SK-N-SH treated with all-trans-retinoic acid at 6 μM for 48 hours (cell line): Measurements from ENCODE around the gene BTBD19.
"Not testable (repeated sequence)": the region's sequence is repeated elsewhere in the genome, so short reads cannot be mapped to it uniquely, and the experiment has no call there.

Source experiments
- ATAC-seq: fragments of 200-7000 bp; cut with Tn5 transposase; 3 replicates; pipeline ENCODE4 v1.9.1; 2020; ENCODE audit warnings: mild to moderate bottlenecking, moderate library complexity
- ARNTL ChIP-seq: fragments of 450-650 bp; formaldehyde crosslinking; IDR thresholded peaks from 2 replicates; pipeline ENCODE4 v1.5.0; 2020; ENCODE audit warnings: low read depth, mild to moderate bottlenecking, moderate library complexity, borderline replicate concordance
- BACH2 ChIP-seq: fragments of 250-450 bp; sonication (Bioruptor Pico); IDR thresholded peaks from 2 replicates; pipeline ENCODE4 v1.9.0; 2021; ENCODE audit warnings: mild to moderate bottlenecking, borderline replicate concordance
- CSDC2 ChIP-seq: fragments of 250-450 bp; sonication (Bioruptor Pico); IDR thresholded peaks from 2 replicates; pipeline ENCODE4 v1.5.0; 2020; ENCODE audit warnings: mild to moderate bottlenecking, moderate library complexity
- ESRRG ChIP-seq: fragments of 250-450 bp; sonication (Bioruptor Pico); IDR thresholded peaks from 2 replicates; pipeline ENCODE4 v1.6.1; 2021; ENCODE audit warnings: mild to moderate bottlenecking
- OSR1 ChIP-seq: fragments of 250-450 bp; sonication (Bioruptor Pico); IDR thresholded peaks from 2 replicates; pipeline ENCODE4 v1.8.0; 2022; ENCODE audit warnings: moderate library complexity, mild to moderate bottlenecking, inconsistent platforms
- PPARA ChIP-seq: fragments of 250-450 bp; sonication (Bioruptor Pico); IDR thresholded peaks from 2 replicates; pipeline ENCODE4 v1.5.0; 2020; ENCODE audit warnings: mild to moderate bottlenecking, borderline replicate concordance
- RARB ChIP-seq: fragments of 250-450 bp; sonication (Bioruptor Pico); IDR thresholded peaks from 2 replicates; pipeline ENCODE4 v1.8.0; 2021; ENCODE audit warnings: mild to moderate bottlenecking, moderate library complexity
- SNAI2 ChIP-seq: fragments of 250-450 bp; sonication (Bioruptor Pico); IDR thresholded peaks from 2 replicates; pipeline ENCODE4 v1.5.0; 2020; ENCODE audit warnings: mild to moderate bottlenecking, moderate library complexity
- TCF4 ChIP-seq: fragments of 250-450 bp; sonication (Bioruptor Pico); IDR thresholded peaks from 2 replicates; pipeline ENCODE4 v1.8.0; 2021; ENCODE audit warnings: mild to moderate bottlenecking, moderate library complexity, borderline replicate concordance
- TOX ChIP-seq: fragments of 250-450 bp; sonication (Bioruptor Pico); IDR thresholded peaks from 2 replicates; pipeline ENCODE4 v1.8.0; 2021; ENCODE audit warnings: mild to moderate bottlenecking, moderate library complexity, borderline replicate concordance
- ZC3H10 ChIP-seq: fragments of 250-450 bp; sonication (Bioruptor Pico); IDR thresholded peaks from 2 replicates; pipeline ENCODE4 v1.5.1; 2021; ENCODE audit warnings: mild to moderate bottlenecking, moderate library complexity
- ZFP3 ChIP-seq: fragments of 250-450 bp; sonication (Bioruptor Pico); IDR thresholded peaks from 2 replicates; pipeline ENCODE4 v1.5.0; 2020; ENCODE audit warnings: mild to moderate bottlenecking, moderate library complexity
- ZFP30 ChIP-seq: fragments of 450-650 bp; formaldehyde crosslinking; IDR thresholded peaks from 2 replicates; pipeline ENCODE4 v1.5.0; 2022; ENCODE audit warnings: mild to moderate bottlenecking, moderate library complexity
- ZNF565 ChIP-seq: fragments of 450-650 bp; formaldehyde crosslinking; conservative IDR thresholded peaks from 2 replicates; pipeline ENCODE4 v1.5.0; 2020; ENCODE audit warnings: low read depth, mild to moderate bottlenecking, moderate library complexity
- ZNF70 ChIP-seq: fragments of 450-650 bp; formaldehyde crosslinking; IDR thresholded peaks from 2 replicates; pipeline ENCODE4 v1.5.0; 2020; ENCODE audit warnings: mild to moderate bottlenecking, moderate library complexity
- TF ChIP-seq, protein P1 (sequence below): fragments of 250-450 bp; sonication (Bioruptor Pico); IDR thresholded peaks from 2 replicates; pipeline ENCODE4 v1.5.1; 2021; ENCODE audit warnings: mild to moderate bottlenecking, moderate library complexity
- TF ChIP-seq, protein P2 (sequence below): fragments of 250-450 bp; sonication (Bioruptor Pico); IDR thresholded peaks from 2 replicates; pipeline ENCODE4 v1.8.0; 2021; ENCODE audit warnings: low read depth, mild to moderate bottlenecking, moderate library complexity, borderline replicate concordance
- TF ChIP-seq, protein P3 (sequence below): fragments of 250-450 bp; sonication (Bioruptor Pico); IDR thresholded peaks from 2 replicates; pipeline ENCODE4 v1.5.0; 2020; ENCODE audit warnings: mild to moderate bottlenecking, moderate library complexity
- TF ChIP-seq, protein P4 (sequence below): fragments of 250-450 bp; sonication (Bioruptor Pico); IDR thresholded peaks from 2 replicates; pipeline ENCODE4 v1.8.0; 2020; ENCODE audit warnings: mild to moderate bottlenecking, moderate library complexity, borderline replicate concordance
- TF ChIP-seq, protein P5 (sequence below): fragments of 250-450 bp; sonication (Bioruptor Pico); IDR thresholded peaks from 2 replicates; pipeline ENCODE4 v1.5.1; 2020; ENCODE audit warnings: low read depth, mild to moderate bottlenecking, moderate library complexity

BTBD19 gene

DNA sequence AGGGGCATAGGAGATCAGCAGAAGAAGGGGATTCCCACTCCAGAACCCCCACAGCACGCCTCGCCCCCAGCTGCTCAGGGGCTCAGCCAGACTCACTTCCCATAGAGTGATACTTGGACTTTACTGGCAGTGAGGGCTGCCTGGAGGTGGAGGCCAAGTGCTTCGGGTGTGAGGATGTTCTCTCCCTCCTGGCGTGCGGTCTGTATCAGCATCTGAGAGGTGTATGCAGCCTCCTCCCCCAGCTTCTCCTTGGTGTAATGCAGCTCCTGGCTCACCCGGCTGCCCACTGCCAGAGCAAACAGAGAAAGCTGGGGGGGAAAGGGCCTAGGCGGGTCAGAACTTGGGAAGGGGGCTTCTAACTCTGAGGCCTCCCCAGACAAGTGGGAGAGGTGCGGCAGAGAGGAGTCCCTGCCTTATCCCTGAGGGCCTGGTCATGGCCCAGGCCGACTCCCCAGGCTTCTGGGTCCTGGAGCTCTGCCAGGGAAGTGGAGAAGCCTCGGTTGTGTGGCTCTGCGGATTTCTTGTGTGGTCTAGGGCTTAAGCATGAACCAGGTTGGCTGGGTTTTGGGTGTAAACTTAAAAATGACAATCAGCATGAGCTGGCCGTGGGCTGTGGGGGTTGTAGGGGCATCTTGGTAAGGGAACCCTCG lies 23.9 kb downstream of the BTBD19 start:
- no peak for ATAC-seq

DNA sequence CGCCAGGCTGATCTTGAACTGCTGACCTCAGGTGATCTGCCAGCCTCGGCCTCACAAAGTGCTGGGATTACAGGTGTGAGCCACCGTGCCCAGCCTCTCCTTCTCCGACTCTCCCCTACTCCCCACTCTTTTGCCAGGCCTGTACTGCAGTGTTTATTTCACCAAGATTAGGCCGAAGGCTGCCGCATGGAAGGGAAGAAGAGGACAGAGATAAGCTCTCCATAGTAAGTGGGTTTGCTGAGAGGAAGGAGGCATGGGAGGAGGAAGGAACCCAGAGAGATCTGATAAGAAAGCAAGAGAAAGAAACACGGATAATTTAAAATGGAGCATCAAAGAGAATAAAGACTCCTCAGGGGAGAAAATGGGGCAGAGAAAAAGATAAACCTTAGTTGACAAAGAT lies 26.0 kb downstream of the BTBD19 start:
- no peak for TF ChIP-seq ZC3H10 (CRISPR knock-in tag)
- TF ChIP-seq ZNF70: no peak
- no peak for TF ChIP-seq SNAI2 (CRISPR knock-in tag)
- TF ChIP-seq, protein P1, sequence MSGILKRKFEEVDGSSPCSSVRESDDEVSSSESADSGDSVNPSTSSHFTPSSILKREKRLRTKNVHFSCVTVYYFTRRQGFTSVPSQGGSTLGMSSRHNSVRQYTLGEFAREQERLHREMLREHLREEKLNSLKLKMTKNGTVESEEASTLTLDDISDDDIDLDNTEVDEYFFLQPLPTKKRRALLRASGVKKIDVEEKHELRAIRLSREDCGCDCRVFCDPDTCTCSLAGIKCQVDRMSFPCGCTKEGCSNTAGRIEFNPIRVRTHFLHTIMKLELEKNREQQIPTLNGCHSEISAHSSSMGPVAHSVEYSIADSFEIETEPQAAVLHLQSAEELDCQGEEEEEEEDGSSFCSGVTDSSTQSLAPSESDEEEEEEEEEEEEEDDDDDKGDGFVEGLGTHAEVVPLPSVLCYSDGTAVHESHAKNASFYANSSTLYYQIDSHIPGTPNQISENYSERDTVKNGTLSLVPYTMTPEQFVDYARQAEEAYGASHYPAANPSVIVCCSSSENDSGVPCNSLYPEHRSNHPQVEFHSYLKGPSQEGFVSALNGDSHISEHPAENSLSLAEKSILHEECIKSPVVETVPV (CRISPR knock-in tag): no peak
- TF ChIP-seq ZNF565 (CRISPR knock-in tag): no peak
- TF ChIP-seq CSDC2 (CRISPR knock-in tag): no peak
- TF ChIP-seq ZFP3: no peak
- no peak for TF ChIP-seq TOX (CRISPR knock-in tag)
- TF ChIP-seq RARB (CRISPR knock-in tag): no peak
- TF ChIP-seq, protein P2, sequence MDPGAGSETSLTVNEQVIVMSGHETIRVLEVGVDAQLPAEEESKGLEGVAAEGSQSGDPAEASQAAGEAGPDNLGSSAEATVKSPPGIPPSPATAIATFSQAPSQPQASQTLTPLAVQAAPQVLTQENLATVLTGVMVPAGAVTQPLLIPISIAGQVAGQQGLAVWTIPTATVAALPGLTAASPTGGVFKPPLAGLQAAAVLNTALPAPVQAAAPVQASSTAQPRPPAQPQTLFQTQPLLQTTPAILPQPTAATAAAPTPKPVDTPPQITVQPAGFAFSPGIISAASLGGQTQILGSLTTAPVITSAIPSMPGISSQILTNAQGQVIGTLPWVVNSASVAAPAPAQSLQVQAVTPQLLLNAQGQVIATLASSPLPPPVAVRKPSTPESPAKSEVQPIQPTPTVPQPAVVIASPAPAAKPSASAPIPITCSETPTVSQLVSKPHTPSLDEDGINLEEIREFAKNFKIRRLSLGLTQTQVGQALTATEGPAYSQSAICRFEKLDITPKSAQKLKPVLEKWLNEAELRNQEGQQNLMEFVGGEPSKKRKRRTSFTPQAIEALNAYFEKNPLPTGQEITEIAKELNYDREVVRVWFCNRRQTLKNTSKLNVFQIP (CRISPR knock-in tag): no peak
- no peak for TF ChIP-seq ARNTL

More for the DNA sequence above, 23.9 kb downstream of the BTBD19 start:
- TF ChIP-seq ZNF565 (CRISPR knock-in tag): no peak

DNA sequence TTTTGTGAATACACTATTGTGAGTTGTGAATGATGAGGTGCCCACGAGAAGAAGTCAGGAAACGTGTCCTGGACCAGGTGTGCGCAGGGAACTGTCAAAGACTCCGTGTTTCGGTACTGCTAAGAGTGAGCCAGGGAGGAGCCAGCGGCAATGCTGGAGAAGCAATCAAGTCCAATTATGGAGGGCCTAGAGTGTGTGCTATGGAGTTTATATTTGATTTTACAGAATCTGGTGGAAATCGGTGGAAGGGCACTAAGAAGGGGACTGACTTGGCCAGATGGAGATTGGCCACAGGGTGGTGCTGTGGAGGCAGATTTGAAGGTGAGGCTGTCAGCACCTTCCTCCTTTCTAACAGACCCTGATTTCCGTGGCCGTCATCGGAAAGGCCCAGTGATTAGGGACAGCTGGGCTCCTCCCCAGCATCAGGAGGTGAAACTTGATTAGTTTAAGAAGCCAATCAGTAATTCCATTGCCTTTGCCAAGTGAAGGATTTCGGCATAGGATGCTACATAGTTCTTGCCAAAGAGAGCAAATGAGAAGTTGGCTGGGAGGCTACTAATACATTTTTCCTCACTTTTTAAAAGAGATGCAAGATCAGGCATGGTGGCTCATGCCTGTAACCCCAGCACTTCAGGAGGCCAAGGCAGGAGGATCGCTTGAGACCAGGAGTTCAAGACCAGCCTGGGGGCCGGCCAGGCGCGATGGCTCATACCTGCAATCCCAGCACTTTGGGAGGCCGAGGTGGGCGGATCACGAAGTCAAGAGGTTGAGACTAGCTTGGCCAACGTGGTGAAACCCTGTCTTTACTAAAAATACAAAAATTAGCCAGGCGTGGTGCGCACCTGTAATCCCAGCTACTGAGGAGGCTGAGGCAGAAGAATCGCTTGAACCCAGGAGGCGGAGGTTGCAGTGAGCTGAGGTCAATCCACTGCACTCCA lies 27.7 kb downstream of the BTBD19 start:
- TF ChIP-seq, protein P3, sequence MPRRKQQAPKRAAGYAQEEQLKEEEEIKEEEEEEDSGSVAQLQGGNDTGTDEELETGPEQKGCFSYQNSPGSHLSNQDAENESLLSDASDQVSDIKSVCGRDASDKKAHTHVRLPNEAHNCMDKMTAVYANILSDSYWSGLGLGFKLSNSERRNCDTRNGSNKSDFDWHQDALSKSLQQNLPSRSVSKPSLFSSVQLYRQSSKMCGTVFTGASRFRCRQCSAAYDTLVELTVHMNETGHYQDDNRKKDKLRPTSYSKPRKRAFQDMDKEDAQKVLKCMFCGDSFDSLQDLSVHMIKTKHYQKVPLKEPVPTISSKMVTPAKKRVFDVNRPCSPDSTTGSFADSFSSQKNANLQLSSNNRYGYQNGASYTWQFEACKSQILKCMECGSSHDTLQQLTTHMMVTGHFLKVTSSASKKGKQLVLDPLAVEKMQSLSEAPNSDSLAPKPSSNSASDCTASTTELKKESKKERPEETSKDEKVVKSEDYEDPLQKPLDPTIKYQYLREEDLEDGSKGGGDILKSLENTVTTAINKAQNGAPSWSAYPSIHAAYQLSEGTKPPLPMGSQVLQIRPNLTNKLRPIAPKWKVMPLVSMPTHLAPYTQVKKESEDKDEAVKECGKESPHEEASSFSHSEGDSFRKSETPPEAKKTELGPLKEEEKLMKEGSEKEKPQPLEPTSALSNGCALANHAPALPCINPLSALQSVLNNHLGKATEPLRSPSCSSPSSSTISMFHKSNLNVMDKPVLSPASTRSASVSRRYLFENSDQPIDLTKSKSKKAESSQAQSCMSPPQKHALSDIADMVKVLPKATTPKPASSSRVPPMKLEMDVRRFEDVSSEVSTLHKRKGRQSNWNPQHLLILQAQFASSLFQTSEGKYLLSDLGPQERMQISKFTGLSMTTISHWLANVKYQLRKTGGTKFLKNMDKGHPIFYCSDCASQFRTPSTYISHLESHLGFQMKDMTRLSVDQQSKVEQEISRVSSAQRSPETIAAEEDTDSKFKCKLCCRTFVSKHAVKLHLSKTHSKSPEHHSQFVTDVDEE (CRISPR knock-in tag): no peak
- TF ChIP-seq CSDC2 (CRISPR knock-in tag) (no peak), RARB (CRISPR knock-in tag) (no peak), ZNF565 (CRISPR knock-in tag) (no peak), ZC3H10 (CRISPR knock-in tag) (no peak), ZNF70 (no peak), SNAI2 (CRISPR knock-in tag) (no peak), OSR1 (no peak), BACH2 (CRISPR knock-in tag) (no peak), ZFP30 (CRISPR knock-in tag) (no peak), ARNTL (no peak), ZFP3 (no peak), TCF4 (CRISPR knock-in tag) (no peak), ESRRG (CRISPR knock-in tag) (no peak), PPARA (no peak)
- TF ChIP-seq, protein P4, sequence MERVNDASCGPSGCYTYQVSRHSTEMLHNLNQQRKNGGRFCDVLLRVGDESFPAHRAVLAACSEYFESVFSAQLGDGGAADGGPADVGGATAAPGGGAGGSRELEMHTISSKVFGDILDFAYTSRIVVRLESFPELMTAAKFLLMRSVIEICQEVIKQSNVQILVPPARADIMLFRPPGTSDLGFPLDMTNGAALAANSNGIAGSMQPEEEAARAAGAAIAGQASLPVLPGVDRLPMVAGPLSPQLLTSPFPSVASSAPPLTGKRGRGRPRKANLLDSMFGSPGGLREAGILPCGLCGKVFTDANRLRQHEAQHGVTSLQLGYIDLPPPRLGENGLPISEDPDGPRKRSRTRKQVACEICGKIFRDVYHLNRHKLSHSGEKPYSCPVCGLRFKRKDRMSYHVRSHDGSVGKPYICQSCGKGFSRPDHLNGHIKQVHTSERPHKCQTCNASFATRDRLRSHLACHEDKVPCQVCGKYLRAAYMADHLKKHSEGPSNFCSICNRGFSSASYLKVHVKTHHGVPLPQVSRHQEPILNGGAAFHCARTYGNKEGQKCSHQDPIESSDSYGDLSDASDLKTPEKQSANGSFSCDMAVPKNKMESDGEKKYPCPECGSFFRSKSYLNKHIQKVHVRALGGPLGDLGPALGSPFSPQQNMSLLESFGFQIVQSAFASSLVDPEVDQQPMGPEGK (CRISPR knock-in tag): no peak
- TF ChIP-seq, protein P1 (CRISPR knock-in tag): no peak
- TF ChIP-seq, protein P5, sequence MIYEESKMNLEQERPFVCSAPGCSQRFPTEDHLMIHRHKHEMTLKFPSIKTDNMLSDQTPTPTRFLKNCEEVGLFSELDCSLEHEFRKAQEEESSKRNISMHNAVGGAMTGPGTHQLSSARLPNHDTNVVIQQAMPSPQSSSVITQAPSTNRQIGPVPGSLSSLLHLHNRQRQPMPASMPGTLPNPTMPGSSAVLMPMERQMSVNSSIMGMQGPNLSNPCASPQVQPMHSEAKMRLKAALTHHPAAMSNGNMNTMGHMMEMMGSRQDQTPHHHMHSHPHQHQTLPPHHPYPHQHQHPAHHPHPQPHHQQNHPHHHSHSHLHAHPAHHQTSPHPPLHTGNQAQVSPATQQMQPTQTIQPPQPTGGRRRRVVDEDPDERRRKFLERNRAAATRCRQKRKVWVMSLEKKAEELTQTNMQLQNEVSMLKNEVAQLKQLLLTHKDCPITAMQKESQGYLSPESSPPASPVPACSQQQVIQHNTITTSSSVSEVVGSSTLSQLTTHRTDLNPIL (CRISPR knock-in tag): no peak
- ATAC-seq: peak; percentile 95

More for the DNA sequence above, 26.0 kb downstream of the BTBD19 start:
- no peak for ATAC-seq

DNA sequence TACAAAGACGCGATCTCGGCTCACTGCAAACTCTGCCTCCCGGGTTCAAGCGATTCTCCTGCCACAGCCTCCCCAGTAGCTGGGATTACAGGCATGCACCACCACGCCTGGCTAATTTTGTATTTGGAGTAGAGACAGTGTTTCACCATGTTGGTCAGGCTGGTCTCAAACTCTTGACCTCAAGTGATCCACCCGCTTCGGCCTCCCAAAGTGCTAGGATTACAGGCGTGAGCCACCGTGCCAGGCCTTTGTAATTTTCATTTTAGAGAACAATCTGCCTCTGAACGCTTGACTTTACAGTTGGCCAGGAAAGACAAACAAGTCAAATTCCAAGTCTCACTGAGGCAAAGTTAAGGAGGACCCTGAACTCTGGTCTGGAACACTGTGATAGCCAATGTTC lies 30.0 kb downstream of the BTBD19 start:
- not testable (repeated sequence) for ATAC-seq
